Right lobe of liver (tissue), 4 donors: ENCODE data around the gene MAD2L1.

Experiments used
- CTCF ChIP-seq, 4 donors: fragments of 200-600 bp in 3 of 4; fragments of 450-650 bp in 1 of 4; IDR thresholded peaks; one replicate each; pipeline versions ENCODE4 v1.5.1 to v1.8.0; 2016 to 2022; ENCODE audit warnings: antibody characterized with exemption in 4 of 4, mild to moderate bottlenecking in 2 of 4
- POLR2A ChIP-seq: fragments of 450-650 bp; IDR thresholded peaks from one replicate; pipeline ENCODE4 v1.6.1; 2017; ENCODE audit warnings: antibody characterized with exemption, mild to moderate bottlenecking
- donor health status: DM: no; HTN: no; CAD: no.
- donor health status: DM: no; HTN: no; CAD: no.
- donor health status: DM: no; HTN: yes; CAD: no.

GRCh38 chr4:120084327-120084726, 17.7 kb upstream of the MAD2L1 start:
- no peak for TF ChIP-seq CTCF (IDR thresholded peaks at IDR 0.05)
- TF ChIP-seq POLR2A = no peak
